ENCODE data around the gene ORMDL3. TPM values are rescaled to one million over a fixed set of nuclear protein-coding genes. Genes with fewer than 3 reads are reported as not detected.
A peak's percentile ranks its signal among the peaks of the same experiment; 100 is the strongest.

ORMDL3 gene
- total RNA-seq, 4 donors from 2014 or later, result 17.3 to 36.2 (median 29.6) TPM

- Histone ChIP-seq H3K27me3 (no peaks in the 10 kb centered on the region), H3K4me3 (no peak overlapping the region), H3K4me1 (no peaks in the 10 kb centered on the region), H3K9me3 (no peaks in the 10 kb centered on the region), H3K36me3 (no peaks in the 10 kb centered on the region), H3K27ac (no peak overlapping the region)
- in situ Hi-C loops (cut with MboI; ENCODE audit: low sequenced_read_pairs in 4 of 4), result no loop called here
- ATAC-seq, result no peak
- intact Hi-C loops (cut with DNase I; ENCODE audit: low total_unique reads), result no loop called here
- DNase-seq, result no peak
- TF ChIP-seq CTCF (IDR thresholded peaks at IDR 0.05 in 4 of 5, conservative IDR thresholded peaks at IDR 0.05 in 1 of 5) (no peak), POLR2A (IDR thresholded peaks at IDR 0.05) (no peak)
Measured at GRCh38 chr17:39946551-39947330, 19.3 kb upstream of the ORMDL3 start.

GRCh38 chr17:39944393-39944711, 17.0 kb upstream of the ORMDL3 start:
- in situ Hi-C loops (cut with MboI; ENCODE audit: low sequenced_read_pairs in 4 of 4), result no loop called here
- H3K36me3 ChIP-seq, result no peaks in the 10 kb centered on the region
- peak overlapping the region in 2 of 4 donors; percentile 18 to 38 for H3K27ac ChIP-seq
- intact Hi-C loops (cut with DNase I; ENCODE audit: low total_unique reads), result no loop called here
- no peak for TF ChIP-seq CTCF (IDR thresholded peaks at IDR 0.05 in 4 of 5, conservative IDR thresholded peaks at IDR 0.05 in 1 of 5)
- H3K9me3 ChIP-seq, result no peaks in the 10 kb centered on the region
- ATAC-seq (no peak), DNase-seq (no peak)
- H3K4me3 ChIP-seq, result no peak overlapping the region
- peaks cover 0 to 5% of the 10 kb centered on the region in 2 donors for H3K4me1 ChIP-seq
- no peaks in the 10 kb centered on the region for H3K27me3 ChIP-seq

- ATAC-seq (peak in 1 of 2 donors; percentile 63), DNase-seq (peak in 1 of 2 donors; percentile 67)
- intact Hi-C loops (cut with DNase I; ENCODE audit: low total_unique reads) (no loop called here), in situ Hi-C loops (cut with MboI; ENCODE audit: low sequenced_read_pairs in 4 of 4) (no loop called here)
- Histone ChIP-seq H3K27ac (peak overlapping the region in 2 of 4 donors; percentile 18 to 38), H3K4me3 (no peak overlapping the region), H3K36me3 (no peaks in the 10 kb centered on the region), H3K4me1 (peaks cover 0 to 5% of the 10 kb centered on the region in 2 donors), H3K9me3 (no peaks in the 10 kb centered on the region), H3K27me3 (no peaks in the 10 kb centered on the region)
- TF ChIP-seq POLR2A (IDR thresholded peaks at IDR 0.05), result no peak
- TF ChIP-seq CTCF (IDR thresholded peaks at IDR 0.05 in 4 of 5, conservative IDR thresholded peaks at IDR 0.05 in 1 of 5), result no peak
Measured at GRCh38 chr17:39943702-39944392, 16.4 kb upstream of the ORMDL3 start.

- TF ChIP-seq CTCF (IDR thresholded peaks at IDR 0.05 in 4 of 5, conservative IDR thresholded peaks at IDR 0.05 in 1 of 5) (peak in 2 of 5 experiments; percentile 8 to 36), POLR2A (IDR thresholded peaks at IDR 0.05) (no peak)
- in situ Hi-C loops (cut with MboI; ENCODE audit: low sequenced_read_pairs in 4 of 4), result no loop called here
- intact Hi-C loops (cut with DNase I; ENCODE audit: low total_unique reads), result no loop called here
Measured at GRCh38 chr17:39939588-39940419, 12.4 kb upstream of the ORMDL3 start.

More at GRCh38 chr17:39939588-39940419, 12.4 kb upstream of the ORMDL3 start:
- ATAC-seq (no peak), DNase-seq (no peak)
- H3K27ac ChIP-seq, result no peak overlapping the region
- H3K4me3 ChIP-seq, result no peak overlapping the region
- no peaks in the 10 kb centered on the region for H3K36me3 ChIP-seq
- no peaks in the 10 kb centered on the region for H3K9me3 ChIP-seq
- peaks cover 0 to 13% of the 10 kb centered on the region in 2 donors for H3K4me1 ChIP-seq
- no peaks in the 10 kb centered on the region for H3K27me3 ChIP-seq

Data from gastrocnemius medialis (tissue), 4 donors.